ENCODE results near the gene MX1.
"Not testable (repeated sequence)": the region's sequence is repeated elsewhere in the genome, so short reads cannot be mapped to it uniquely, and the experiment has no call there.

The MX1 gene

GRCh38 chr21:41407541-41408460 is 18.2 kb upstream of the MX1 start:
- no peak for DNase-seq

GRCh38 chr21:41410361-41410760 is 15.7 kb upstream of the MX1 start:
- no peak for DNase-seq

DNA sequence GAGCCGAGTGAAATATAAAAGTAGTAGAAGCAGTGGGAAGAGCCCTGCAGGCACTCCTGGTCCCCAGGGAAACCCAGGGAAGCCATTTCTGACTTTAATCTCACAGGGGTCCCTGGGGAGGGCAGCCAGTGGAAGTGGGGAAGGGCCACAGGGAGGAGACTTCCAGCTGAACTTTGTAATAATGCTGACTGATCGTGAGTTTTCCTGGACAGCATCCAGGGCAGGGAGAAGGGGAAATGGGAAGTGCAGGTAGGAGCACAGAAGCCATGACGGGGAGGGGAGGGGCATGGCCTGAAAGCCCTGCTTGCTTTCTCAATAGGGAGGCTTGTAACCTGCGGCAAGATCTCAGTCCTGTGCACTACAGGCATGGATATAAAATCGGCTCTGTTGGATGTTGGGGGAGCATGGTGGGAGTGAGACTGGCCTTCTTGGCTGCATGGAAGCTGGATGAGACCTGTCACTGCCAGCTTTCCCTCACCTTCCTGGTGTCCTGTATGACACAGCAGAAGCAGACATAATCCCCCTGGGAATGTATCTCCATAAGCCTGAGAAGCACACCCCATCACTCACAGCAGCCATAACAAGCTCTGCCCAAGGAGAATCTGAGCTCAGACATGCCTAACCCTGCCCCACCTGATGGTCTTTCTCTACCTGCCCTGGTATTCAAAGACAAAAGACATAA is 15.1 kb upstream of the MX1 start:
- no peak for DNase-seq

- DNase-seq: no peak
Observed at GRCh38 chr21:41411449-41412089, 14.5 kb upstream of the MX1 start.

DNA sequence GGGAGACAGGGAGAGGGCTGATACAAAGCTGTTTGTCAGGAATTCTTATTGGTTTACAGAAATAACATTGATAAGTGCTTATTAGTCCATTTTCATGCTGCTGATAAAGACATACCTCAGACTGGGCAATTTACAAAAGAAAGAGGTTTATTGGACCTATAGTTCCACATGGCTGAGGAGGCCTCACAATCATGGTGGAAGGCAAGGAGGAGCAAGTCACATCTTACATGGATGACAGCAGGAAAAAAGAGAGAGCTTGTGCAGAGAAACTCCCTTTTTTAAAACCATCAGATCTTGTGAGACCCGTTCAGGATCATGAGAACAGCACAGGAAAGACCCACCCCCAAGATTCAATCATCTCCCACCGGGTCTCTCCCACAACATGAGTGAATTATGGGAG is 8.5 kb upstream of the MX1 start:
- DNase-seq: not testable (repeated sequence)

DNA sequence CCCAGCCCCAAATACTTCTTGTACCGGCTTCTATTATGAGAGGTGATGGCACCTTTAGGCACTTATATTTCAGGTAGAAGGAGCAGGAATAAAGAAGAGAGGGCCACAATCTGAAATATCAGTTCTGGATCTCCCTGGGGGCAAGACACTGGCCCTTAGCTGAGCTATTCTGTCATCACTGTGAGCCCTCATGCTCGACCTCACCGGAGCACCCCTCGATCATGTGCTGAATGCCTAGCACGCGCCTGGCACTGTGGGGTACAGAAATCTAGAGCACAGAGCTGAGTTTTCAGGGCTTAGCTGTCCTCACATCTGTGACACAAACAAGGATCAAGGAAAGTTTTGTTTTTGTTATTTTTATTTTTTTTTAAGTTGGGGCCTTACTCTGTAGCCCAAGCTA is 7.6 kb upstream of the MX1 start:
- no peak for DNase-seq

GRCh38 chr21:41418956-41419680 is 6.9 kb upstream of the MX1 start:
- no peak for DNase-seq

- DNase-seq: peak; percentile 38
Observed at GRCh38 chr21:41419921-41420862, 5.8 kb upstream of the MX1 start.

- not testable (repeated sequence) for DNase-seq
Observed at GRCh38 chr21:41420998-41421397, 5.0 kb upstream of the MX1 start.

GRCh38 chr21:41422546-41423304 is 3.3 kb upstream of the MX1 start:
- no peak for DNase-seq

DNA sequence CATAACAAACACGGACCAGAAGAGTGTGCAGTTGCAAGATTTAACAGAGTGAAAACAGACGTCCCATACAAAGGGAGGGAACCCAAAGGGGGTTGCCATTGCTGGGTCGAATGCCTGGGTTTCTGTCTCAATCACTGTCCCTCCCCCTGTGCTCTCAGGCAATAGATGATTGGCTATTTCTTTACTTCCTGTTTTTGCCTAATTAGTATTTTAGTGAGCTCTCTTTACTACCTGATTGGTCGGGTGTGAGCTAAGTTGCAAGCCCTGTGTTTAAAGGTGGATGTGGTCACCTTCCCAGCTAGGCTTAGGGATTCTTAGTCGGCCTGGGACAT is 2.8 kb upstream of the MX1 start:
- DNase-seq: not testable (repeated sequence)

- no peak for DNase-seq
Observed at GRCh38 chr21:41425588-41425953, 468 bp upstream of the MX1 start.

GRCh38 chr21:41426676-41427404 is 801 bp downstream of the MX1 start:
- no peak for DNase-seq

GRCh38 chr21:41427556-41427955 is 1.5 kb downstream of the MX1 start:
- no peak for DNase-seq

GRCh38 chr21:41428311-41428710 is 2.3 kb downstream of the MX1 start:
- DNase-seq: no peak

GRCh38 chr21:41428847-41429246 is 2.8 kb downstream of the MX1 start:
- no peak for DNase-seq

- no peak for DNase-seq
Observed at GRCh38 chr21:41429305-41429704, 3.3 kb downstream of the MX1 start.

- DNase-seq: no peak
Observed at GRCh38 chr21:41429925-41430491, 4.0 kb downstream of the MX1 start.

DNA sequence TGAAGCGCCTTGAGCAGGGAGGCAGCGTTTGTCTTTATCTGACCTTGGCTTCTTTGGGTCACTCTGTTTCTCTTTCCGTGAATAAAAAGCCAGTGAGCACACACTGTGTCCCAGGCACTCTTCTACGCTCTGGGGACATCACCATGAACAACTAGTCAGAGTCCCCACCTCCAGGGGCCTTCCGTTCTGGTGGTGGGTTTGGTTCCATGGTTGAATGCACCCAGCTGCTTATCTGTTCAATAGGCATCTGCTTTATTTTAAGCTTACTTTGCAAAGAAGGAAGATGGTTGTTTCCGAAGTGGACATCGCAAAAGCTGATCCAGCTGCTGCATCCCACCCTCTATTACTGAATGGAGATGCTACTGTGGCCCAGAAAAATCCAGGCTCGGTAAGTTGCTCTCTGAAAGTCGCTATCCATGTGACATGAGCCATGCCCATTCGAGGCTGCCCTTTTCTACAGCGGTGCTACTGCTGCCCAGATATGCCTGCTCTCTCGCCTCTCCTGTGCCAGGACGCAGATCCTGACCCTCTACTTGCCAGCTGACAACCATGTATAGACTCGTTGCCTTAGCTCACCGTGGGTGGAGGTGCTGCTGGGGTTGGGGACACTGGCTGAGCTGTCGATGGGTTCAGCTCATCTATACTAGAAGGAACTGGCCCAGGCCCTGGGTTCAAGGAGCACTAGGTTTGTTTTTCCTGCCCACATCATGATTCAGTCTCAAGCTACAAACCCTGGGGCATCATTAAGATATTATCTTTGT is 5.9 kb downstream of the MX1 start:
- DNase-seq: no peak
